ENCODE results near the gene FSIP2. TPM values are rescaled to one million over a fixed set of nuclear protein-coding genes. Genes with fewer than 3 reads are reported as not detected.

The FSIP2 gene
- under 1 TPM; 0.06 to 0.19 (median 0.11) TPM for total RNA-seq
- long read RNA-seq, result 0 reads

DNA sequence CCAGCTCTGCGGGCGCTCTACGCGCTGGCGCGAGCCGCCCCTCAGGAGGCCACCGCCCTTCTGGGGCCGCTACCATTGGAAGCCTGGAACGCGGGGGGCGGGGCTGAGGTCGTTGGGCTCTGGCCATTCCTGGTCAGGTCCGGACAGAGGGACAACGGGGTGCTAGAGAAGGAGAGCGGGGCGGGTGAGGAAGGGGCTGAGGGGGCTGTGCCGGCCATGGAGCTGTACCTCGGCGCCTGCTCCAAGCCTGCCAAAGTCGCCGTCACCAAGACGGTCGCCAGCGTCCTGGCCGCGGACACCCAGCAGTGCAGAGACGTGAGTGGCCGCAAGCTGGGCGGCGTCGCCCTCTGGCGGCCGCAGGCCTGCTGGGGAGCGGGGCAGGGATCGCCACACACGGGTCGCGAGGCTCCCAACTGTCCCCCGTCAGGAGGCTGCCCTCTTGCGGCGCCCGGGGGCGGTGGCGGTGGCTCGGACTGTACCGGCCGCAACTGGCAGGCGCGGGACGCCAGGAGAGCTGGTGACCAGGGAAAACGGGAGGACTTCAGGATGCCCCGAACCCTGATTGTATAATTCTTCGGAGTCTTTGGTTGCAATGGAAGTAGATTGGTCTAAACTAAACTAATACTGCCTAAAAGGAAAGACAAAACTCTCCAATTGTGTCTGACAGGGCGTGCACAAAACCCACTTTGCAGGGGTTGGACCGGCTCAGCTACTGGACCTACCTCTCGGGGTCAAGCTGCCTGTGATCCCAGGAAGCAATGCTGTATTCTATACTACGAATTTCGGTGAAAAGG lies at the start of gene FSIP2:
TSS of gene FSIP2 (plus strand) at position 126 of the 794 bp plus-strand sequence. CDS start at position 217, 91 bp downstream.
- 17% methylated on average over 23 of the region's 59 CpGs for WGBS (ENCODE audit: insufficient coverage, low coverage, low lambda C conversion rate, missing lambda C conversion rate)
- no peaks in the 10 kb centered on the region for H3K36me3 ChIP-seq
- no peaks in the 10 kb centered on the region for H3K9me3 ChIP-seq
- ATAC-seq (peak; percentile 97 to 100 (median 99)), DNase-seq (peak; percentile 69 to 87 (median 72))
- no peak within 1 kb of the TSS for H3K27ac ChIP-seq
- no peaks in the 10 kb centered on the region for H3K27me3 ChIP-seq
- H3K4me1 ChIP-seq, result no peaks in the 10 kb centered on the region
- intact Hi-C loops (cut with DNase I), result no loop called here
- peak within 1 kb of the TSS in 2 of 3 donors; percentile 18 to 53 for H3K4me3 ChIP-seq
- TF ChIP-seq, protein P1, sequence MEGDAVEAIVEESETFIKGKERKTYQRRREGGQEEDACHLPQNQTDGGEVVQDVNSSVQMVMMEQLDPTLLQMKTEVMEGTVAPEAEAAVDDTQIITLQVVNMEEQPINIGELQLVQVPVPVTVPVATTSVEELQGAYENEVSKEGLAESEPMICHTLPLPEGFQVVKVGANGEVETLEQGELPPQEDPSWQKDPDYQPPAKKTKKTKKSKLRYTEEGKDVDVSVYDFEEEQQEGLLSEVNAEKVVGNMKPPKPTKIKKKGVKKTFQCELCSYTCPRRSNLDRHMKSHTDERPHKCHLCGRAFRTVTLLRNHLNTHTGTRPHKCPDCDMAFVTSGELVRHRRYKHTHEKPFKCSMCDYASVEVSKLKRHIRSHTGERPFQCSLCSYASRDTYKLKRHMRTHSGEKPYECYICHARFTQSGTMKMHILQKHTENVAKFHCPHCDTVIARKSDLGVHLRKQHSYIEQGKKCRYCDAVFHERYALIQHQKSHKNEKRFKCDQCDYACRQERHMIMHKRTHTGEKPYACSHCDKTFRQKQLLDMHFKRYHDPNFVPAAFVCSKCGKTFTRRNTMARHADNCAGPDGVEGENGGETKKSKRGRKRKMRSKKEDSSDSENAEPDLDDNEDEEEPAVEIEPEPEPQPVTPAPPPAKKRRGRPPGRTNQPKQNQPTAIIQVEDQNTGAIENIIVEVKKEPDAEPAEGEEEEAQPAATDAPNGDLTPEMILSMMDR (IDR thresholded peaks at IDR 0.05), result peak; percentile 59 to 95 (median 70)
- no peak for TF ChIP-seq POLR2A (IDR thresholded peaks at IDR 0.05)

DNA sequence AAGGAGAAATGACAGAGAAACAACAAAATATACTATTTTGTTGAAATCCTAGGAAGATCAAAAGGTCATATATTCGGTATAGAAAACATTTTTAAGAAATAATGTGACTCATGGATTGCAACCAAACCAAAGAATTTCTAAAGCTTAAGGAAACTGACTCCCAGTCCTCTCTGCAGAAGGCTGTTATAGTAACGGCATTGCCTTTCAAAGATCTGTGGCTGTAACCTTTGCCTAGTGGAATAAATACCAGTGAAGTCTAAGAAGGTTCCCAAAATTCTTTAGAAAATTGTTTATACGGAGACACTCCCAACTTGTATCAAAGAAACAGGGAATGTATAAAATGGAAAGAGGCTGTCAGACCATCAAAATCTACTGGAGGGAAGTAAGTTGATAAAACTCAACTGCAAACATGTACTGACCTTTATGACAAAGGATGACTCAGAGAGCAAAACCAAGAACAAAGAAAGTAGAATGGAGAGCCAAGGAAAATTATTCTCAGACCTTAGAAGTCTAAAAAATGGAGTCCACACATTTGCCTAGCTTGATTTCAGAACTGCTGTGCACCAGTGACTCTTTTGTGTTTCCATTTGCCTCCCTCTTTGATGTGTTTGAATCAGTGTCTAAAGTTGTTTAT lies 48.6 kb upstream of the FSIP2 start:
- Histone ChIP-seq H3K27me3 (no peaks in the 10 kb centered on the region), H3K36me3 (no peaks in the 10 kb centered on the region), H3K27ac (no peak overlapping the region), H3K9me3 (no peaks in the 10 kb centered on the region), H3K4me3 (no peak overlapping the region), H3K4me1 (no peaks in the 10 kb centered on the region)
- intact Hi-C loops (cut with DNase I), result no loop called here
- no peak for ATAC-seq
- no peak for DNase-seq
- TF ChIP-seq POLR2A (IDR thresholded peaks at IDR 0.05), result no peak
- TF ChIP-seq, protein P1 (IDR thresholded peaks at IDR 0.05), result no peak
- 31% methylated on average over 3 of the region's 3 CpGs for WGBS (ENCODE audit: insufficient coverage, low coverage, low lambda C conversion rate, missing lambda C conversion rate)

DNA sequence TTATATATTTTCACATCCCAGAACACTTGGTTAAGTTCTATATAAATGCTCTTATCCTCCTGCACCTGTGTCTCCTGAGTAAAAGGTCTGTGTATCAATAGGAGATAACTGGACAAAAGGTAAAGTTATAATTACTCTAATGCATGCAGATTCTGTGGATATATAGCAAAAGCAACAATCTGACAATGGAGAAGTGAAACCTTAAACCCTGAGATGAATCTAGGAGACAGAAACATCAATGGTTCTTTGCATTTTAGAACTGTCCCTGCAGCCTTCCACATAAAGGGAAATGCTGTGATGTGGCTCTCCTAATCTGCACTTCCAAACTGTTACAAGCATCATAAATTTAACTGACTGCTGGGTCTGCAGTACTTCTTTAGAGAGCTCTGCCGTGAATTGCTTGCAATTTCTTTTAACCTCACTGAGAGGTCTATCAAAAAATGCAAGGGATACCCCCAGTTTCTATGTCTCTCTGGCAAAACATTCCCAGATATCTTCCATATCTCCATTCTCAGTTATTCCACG lies 42.8 kb upstream of the FSIP2 start:
- Histone ChIP-seq H3K36me3 (no peaks in the 10 kb centered on the region), H3K27me3 (no peaks in the 10 kb centered on the region), H3K4me1 (no peaks in the 10 kb centered on the region), H3K27ac (no peak overlapping the region), H3K9me3 (no peaks in the 10 kb centered on the region), H3K4me3 (no peak overlapping the region)
- TF ChIP-seq, protein P1 (IDR thresholded peaks at IDR 0.05), result no peak
- no peak for TF ChIP-seq POLR2A (IDR thresholded peaks at IDR 0.05)
- 38% methylated on average over 2 of the region's 2 CpGs for WGBS (ENCODE audit: insufficient coverage, low coverage, low lambda C conversion rate, missing lambda C conversion rate)
- DNase-seq (no peak), ATAC-seq (no peak)
- intact Hi-C loops (cut with DNase I), result no loop called here

DNA sequence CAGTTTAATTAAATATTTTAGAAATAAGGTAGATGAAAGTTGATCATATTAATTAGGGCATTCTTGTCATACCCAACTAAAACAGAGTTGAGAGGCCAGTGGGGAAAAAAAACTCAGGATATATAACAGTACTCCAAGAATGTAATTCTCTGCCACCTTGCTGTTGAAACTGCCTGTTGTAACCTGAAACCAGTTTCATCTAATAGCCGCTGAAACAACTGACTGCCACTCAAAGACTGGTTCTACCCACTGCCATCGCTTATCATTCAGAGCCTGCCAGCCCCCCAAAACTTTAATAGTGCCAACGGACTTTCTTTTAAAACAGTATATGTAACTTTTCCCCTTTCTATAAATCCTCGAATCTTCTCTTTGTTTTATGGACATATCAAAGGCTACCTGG lies 37.7 kb upstream of the FSIP2 start:
- Histone ChIP-seq H3K36me3 (no peaks in the 10 kb centered on the region), H3K27me3 (no peaks in the 10 kb centered on the region), H3K4me3 (no peak overlapping the region), H3K4me1 (no peaks in the 10 kb centered on the region), H3K9me3 (no peaks in the 10 kb centered on the region), H3K27ac (no peak overlapping the region)
- no peak for TF ChIP-seq POLR2A (IDR thresholded peaks at IDR 0.05)
- TF ChIP-seq, protein P1 (IDR thresholded peaks at IDR 0.05), result no peak
- ATAC-seq (no peak), DNase-seq (no peak)
- 45% methylated on average over 4 of the region's 4 CpGs for WGBS (ENCODE audit: insufficient coverage, low coverage, low lambda C conversion rate, missing lambda C conversion rate)
- intact Hi-C loops (cut with DNase I), result no loop called here

Data from right lobe of liver (tissue), 6 donors.